Measurements from ENCODE around the gene PIGL.

The PIGL gene

GRCh38 chr17:16297367-16298139 lies 80.5 kb downstream of the PIGL start:
- Histone ChIP-seq H3K4me3 (ENCODE audit: low read depth in 1 of 2, low read length in 1 of 2) (no peak overlapping the region), H3K27me3 (no peaks in the 10 kb centered on the region)
- TF ChIP-seq, protein P1, sequence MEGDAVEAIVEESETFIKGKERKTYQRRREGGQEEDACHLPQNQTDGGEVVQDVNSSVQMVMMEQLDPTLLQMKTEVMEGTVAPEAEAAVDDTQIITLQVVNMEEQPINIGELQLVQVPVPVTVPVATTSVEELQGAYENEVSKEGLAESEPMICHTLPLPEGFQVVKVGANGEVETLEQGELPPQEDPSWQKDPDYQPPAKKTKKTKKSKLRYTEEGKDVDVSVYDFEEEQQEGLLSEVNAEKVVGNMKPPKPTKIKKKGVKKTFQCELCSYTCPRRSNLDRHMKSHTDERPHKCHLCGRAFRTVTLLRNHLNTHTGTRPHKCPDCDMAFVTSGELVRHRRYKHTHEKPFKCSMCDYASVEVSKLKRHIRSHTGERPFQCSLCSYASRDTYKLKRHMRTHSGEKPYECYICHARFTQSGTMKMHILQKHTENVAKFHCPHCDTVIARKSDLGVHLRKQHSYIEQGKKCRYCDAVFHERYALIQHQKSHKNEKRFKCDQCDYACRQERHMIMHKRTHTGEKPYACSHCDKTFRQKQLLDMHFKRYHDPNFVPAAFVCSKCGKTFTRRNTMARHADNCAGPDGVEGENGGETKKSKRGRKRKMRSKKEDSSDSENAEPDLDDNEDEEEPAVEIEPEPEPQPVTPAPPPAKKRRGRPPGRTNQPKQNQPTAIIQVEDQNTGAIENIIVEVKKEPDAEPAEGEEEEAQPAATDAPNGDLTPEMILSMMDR (IDR thresholded peaks at IDR 0.05), result no peak

DNA sequence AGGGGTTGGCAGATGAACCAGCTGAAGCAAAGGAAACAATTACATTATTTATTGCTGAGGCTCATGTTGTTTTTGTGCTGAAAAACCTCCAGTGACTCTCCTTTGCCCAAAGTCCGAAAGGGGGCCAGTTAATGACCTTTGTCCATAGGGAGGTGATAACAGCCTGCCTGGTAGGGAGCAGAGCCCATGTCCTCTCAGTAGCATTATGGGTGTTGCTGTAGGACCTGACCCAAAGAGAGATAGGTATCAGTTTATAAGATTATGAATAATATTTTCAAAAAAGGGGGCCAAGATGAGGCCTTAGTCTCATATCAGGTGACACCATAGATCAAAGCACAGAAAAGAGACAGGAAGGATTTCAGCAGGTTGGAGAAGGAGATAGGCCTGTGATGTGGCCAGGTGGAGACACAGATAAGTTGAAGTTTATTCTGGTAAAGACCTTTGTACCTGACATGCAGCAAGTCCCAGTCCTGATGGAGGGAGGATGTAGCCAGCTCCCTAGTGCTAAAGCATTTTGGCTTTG lies 81.2 kb downstream of the PIGL start:
- no peaks in the 10 kb centered on the region for H3K36me3 ChIP-seq
- no peaks in the 10 kb centered on the region for H3K9me3 ChIP-seq
- no peak overlapping the region for H3K27ac ChIP-seq
- H3K4me1 ChIP-seq (ENCODE audit: control insufficient read depth in 1 of 2, insufficient read depth in 1 of 2, low read depth in 1 of 2, low read length in 1 of 2), result no peaks in the 10 kb centered on the region
- no peaks in the 10 kb centered on the region for H3K27me3 ChIP-seq
- no peak overlapping the region for H3K4me3 ChIP-seq (ENCODE audit: low read depth in 1 of 2, low read length in 1 of 2)
- TF ChIP-seq, protein P1 (IDR thresholded peaks at IDR 0.05), result no peak

More at GRCh38 chr17:16297367-16298139, 80.5 kb downstream of the PIGL start:
- Histone ChIP-seq H3K4me1 (ENCODE audit: control insufficient read depth in 1 of 2, insufficient read depth in 1 of 2, low read depth in 1 of 2, low read length in 1 of 2) (no peaks in the 10 kb centered on the region), H3K27ac (no peak overlapping the region), H3K9me3 (no peaks in the 10 kb centered on the region), H3K36me3 (no peaks in the 10 kb centered on the region)

- TF ChIP-seq, protein P1 (IDR thresholded peaks at IDR 0.05), result no peak
- no peak overlapping the region for H3K4me3 ChIP-seq (ENCODE audit: low read depth in 1 of 2, low read length in 1 of 2)
- no peak overlapping the region for H3K27ac ChIP-seq
- H3K36me3 ChIP-seq, result no peaks in the 10 kb centered on the region
- no peaks in the 10 kb centered on the region for H3K4me1 ChIP-seq (ENCODE audit: control insufficient read depth in 1 of 2, insufficient read depth in 1 of 2, low read depth in 1 of 2, low read length in 1 of 2)
- H3K27me3 ChIP-seq, result no peaks in the 10 kb centered on the region
- H3K9me3 ChIP-seq, result no peaks in the 10 kb centered on the region
Measured at GRCh38 chr17:16300554-16300953, 83.5 kb downstream of the PIGL start.

DNA sequence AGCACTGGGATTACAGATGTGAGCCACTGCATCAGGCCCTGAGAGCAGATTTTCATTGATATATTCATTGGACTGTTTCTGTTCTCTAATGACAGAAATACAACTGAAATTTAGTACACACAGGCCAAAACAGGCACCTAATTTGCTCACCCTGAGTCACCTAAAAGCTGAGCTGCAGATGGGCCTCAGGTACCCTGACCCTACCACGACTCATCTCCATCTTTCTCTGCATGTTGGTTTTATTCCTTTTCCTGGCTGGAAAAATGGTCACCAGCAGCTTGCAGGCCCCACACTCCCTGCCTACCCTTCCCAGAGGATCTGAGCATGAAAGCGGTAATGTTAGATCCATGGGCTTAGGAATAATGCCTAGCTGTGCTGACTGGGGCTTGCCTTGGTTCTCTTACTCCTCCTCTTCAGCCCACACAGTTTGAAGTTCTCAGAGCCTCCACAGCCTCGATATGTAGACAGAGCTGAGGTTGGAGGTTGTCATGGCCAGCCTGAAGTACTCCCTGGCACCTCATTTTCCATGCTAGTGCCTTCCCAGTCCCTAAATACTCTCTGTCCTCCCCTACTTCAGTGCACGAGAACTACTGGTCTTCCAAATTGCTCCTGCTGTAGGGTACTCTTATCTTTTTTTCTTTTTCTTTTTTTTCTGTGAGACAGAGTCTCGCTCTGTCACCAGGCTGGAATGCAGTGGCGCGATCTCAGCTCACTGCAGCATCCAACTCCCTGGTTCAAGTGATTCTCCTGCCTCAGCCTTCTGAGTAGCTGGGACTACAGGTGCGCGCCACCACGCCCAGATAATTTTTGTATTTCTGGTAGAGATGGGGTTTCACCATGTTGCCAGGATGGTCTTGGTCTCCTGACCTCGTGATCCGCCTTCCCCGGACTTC lies 85.2 kb downstream of the PIGL start:
- H3K4me3 ChIP-seq (ENCODE audit: low read depth in 1 of 2, low read length in 1 of 2), result no peak overlapping the region
- H3K36me3 ChIP-seq, result no peaks in the 10 kb centered on the region
- TF ChIP-seq, protein P1 (IDR thresholded peaks at IDR 0.05), result no peak
- no peaks in the 10 kb centered on the region for H3K9me3 ChIP-seq
- no peak overlapping the region for H3K27ac ChIP-seq
- peaks cover 4 to 5% of the 10 kb centered on the region in 2 experiments for H3K4me1 ChIP-seq (ENCODE audit: control insufficient read depth in 1 of 2, insufficient read depth in 1 of 2, low read depth in 1 of 2, low read length in 1 of 2)
- H3K27me3 ChIP-seq, result no peaks in the 10 kb centered on the region

DNA sequence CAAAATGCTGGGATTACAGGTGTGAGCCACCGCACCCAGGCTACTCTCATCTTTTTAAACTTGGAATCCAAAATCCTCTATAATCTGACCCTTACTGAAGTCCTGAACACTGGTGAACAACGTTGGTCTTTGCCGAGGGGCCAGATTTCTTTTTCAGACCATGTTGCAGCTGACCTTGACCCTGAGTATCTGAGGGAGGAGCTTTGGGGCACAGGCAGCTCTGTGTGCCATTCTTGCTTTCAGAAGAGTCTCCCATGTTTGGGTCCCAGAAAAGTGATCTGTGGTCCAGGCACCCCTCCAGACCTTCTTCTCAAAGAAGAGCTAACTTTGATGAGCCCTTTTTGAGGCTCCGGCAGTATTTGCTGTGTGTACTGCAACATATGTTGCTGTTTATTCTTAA lies 85.8 kb downstream of the PIGL start:
- H3K9me3 ChIP-seq, result no peaks in the 10 kb centered on the region
- H3K27me3 ChIP-seq, result no peaks in the 10 kb centered on the region
- H3K36me3 ChIP-seq, result no peaks in the 10 kb centered on the region
- no peak overlapping the region for H3K4me3 ChIP-seq (ENCODE audit: low read depth in 1 of 2, low read length in 1 of 2)
- TF ChIP-seq, protein P1 (IDR thresholded peaks at IDR 0.05), result no peak
- H3K4me1 ChIP-seq (ENCODE audit: control insufficient read depth in 1 of 2, insufficient read depth in 1 of 2, low read depth in 1 of 2, low read length in 1 of 2), result peaks cover 4 to 5% of the 10 kb centered on the region in 2 experiments
- no peak overlapping the region for H3K27ac ChIP-seq
